Large intestine (tissue), 3 donors: ENCODE measurements around the gene SERPINA3. TPM values are rescaled to one million over a fixed set of nuclear protein-coding genes. Genes with fewer than 3 reads are reported as not detected.

Experiments
- DNase-seq, 2 donors: peaks; one replicate each; pipeline versions ENCODE4 v3.0.0 to v3.0.0-alpha.2; 2013
- H3K27ac ChIP-seq: one replicate; pipeline ENCODE4 v1.5.1; 2013; ENCODE audit warnings: low read length
- H3K27me3 ChIP-seq: 2 replicates; pipeline ENCODE4 v1.6.1; 2013; ENCODE audit warnings: low read length; ENCODE audit not compliant: control insufficient read depth, insufficient read depth
- H3K36me3 ChIP-seq: 2 replicates; pipeline ENCODE4 v1.6.1; 2013; ENCODE audit warnings: low read length; ENCODE audit not compliant: control insufficient read depth, insufficient read depth
- H3K4me1 ChIP-seq: one replicate; pipeline ENCODE4 v1.6.1; 2013; ENCODE audit warnings: low read length; ENCODE audit not compliant: control insufficient read depth, insufficient read depth
- H3K4me3 ChIP-seq: one replicate; pipeline ENCODE4 v1.5.1; 2013; ENCODE audit warnings: low read length
- H3K9me3 ChIP-seq: one replicate; pipeline ENCODE4 v1.6.1; 2013; ENCODE audit warnings: mild to moderate bottlenecking, low read depth, low read length, moderate library complexity; ENCODE audit not compliant: control insufficient read depth
- whole genome bisulfite sequencing: methylation state at CpG from one replicate; pipeline ENCODE4 v1.1.5; 2013; ENCODE audit warnings: low lambda C conversion rate; ENCODE audit not compliant: insufficient coverage; 5-methylcytosine and 5-hydroxymethylcytosine counted together
- polyA plus RNA-seq: library from polyadenylated mRNA; unstranded; fragments of 120-200 nt; gene quantifications from one replicate; pipeline ENCODE4 v1.2.1, GENCODE V29; 2013

The SERPINA3 gene
- polyA plus RNA-seq, 1 donor, result 0.51 TPM

- Histone ChIP-seq H3K4me3 (no peak overlapping the region), H3K4me1 (peaks cover 20% of the 10 kb centered on the region), H3K27ac (no peak overlapping the region), H3K36me3 (no peaks in the 10 kb centered on the region), H3K27me3 (no peaks in the 10 kb centered on the region), H3K9me3 (no peaks in the 10 kb centered on the region)
- no peak for DNase-seq
- WGBS, result no CpG with 5 or more reads among the region's 5 CpGs
These were observed 27.5 kb upstream of the SERPINA3 start for GRCh38 chr14:94584591-94585280.

GRCh38 chr14:94586635-94587034 is 25.6 kb upstream of the SERPINA3 start:
- Histone ChIP-seq H3K9me3 (no peaks in the 10 kb centered on the region), H3K4me1 (peaks cover 13% of the 10 kb centered on the region)
- no CpG with 5 or more reads among the region's 4 CpGs for WGBS

GRCh38 chr14:94588311-94588710 is 23.9 kb upstream of the SERPINA3 start:
- Histone ChIP-seq H3K4me1 (peaks cover 4% of the 10 kb centered on the region), H3K4me3 (no peak overlapping the region), H3K27ac (no peak overlapping the region), H3K36me3 (no peaks in the 10 kb centered on the region), H3K27me3 (no peaks in the 10 kb centered on the region), H3K9me3 (no peaks in the 10 kb centered on the region)
- DNase-seq, result peak; percentile 47 to 48
- 60% methylated on average over 1 of the region's 4 CpGs for WGBS

More at GRCh38 chr14:94586635-94587034, 25.6 kb upstream of the SERPINA3 start:
- no peak overlapping the region for H3K4me3 ChIP-seq
- H3K27ac ChIP-seq, result no peak overlapping the region
- DNase-seq, result no peak
- no peaks in the 10 kb centered on the region for H3K27me3 ChIP-seq
- no peaks in the 10 kb centered on the region for H3K36me3 ChIP-seq

GRCh38 chr14:94591073-94591472 is 21.1 kb upstream of the SERPINA3 start:
- Histone ChIP-seq H3K4me3 (no peak overlapping the region), H3K4me1 (peaks cover 21% of the 10 kb centered on the region), H3K27ac (no peak overlapping the region), H3K9me3 (no peaks in the 10 kb centered on the region), H3K36me3 (no peaks in the 10 kb centered on the region), H3K27me3 (no peaks in the 10 kb centered on the region)
- no peak for DNase-seq

GRCh38 chr14:94591871-94592270 is 20.3 kb upstream of the SERPINA3 start:
- Histone ChIP-seq H3K4me1 (peaks cover 21% of the 10 kb centered on the region), H3K9me3 (no peaks in the 10 kb centered on the region), H3K27me3 (no peaks in the 10 kb centered on the region), H3K4me3 (no peak overlapping the region), H3K27ac (no peak overlapping the region), H3K36me3 (no peaks in the 10 kb centered on the region)
- no CpG with 5 or more reads among the region's 8 CpGs for WGBS
- no peak for DNase-seq

- DNase-seq, result no peak
- Histone ChIP-seq H3K9me3 (no peaks in the 10 kb centered on the region), H3K36me3 (no peaks in the 10 kb centered on the region), H3K4me1 (peaks cover 23% of the 10 kb centered on the region), H3K27me3 (no peaks in the 10 kb centered on the region), H3K4me3 (no peak overlapping the region), H3K27ac (no peak overlapping the region)
These were observed 19.7 kb upstream of the SERPINA3 start for GRCh38 chr14:94592457-94592856.

GRCh38 chr14:94593376-94593748 is 18.8 kb upstream of the SERPINA3 start:
- Histone ChIP-seq H3K4me1 (peaks cover 32% of the 10 kb centered on the region), H3K9me3 (no peaks in the 10 kb centered on the region), H3K4me3 (no peak overlapping the region), H3K36me3 (no peaks in the 10 kb centered on the region), H3K27ac (peak overlapping the region; percentile 40), H3K27me3 (no peaks in the 10 kb centered on the region)
- no CpG with 5 or more reads among the region's 3 CpGs for WGBS
- DNase-seq, result peak in 1 of 2 donors; percentile 17

GRCh38 chr14:94593749-94594431 is 18.3 kb upstream of the SERPINA3 start:
- no peak overlapping the region for H3K4me3 ChIP-seq
- H3K36me3 ChIP-seq, result no peaks in the 10 kb centered on the region
- no peaks in the 10 kb centered on the region for H3K27me3 ChIP-seq
- DNase-seq, result peak; percentile 72 to 88
- WGBS, result no CpG with 5 or more reads among the region's 4 CpGs
- H3K4me1 ChIP-seq, result peaks cover 38% of the 10 kb centered on the region
- H3K9me3 ChIP-seq, result no peaks in the 10 kb centered on the region
- H3K27ac ChIP-seq, result peak overlapping the region; percentile 47

GRCh38 chr14:94594441-94594840 is 17.8 kb upstream of the SERPINA3 start:
- H3K27ac ChIP-seq, result peak overlapping the region; percentile 47
- no CpG with 5 or more reads among the region's 7 CpGs for whole genome bisulfite sequencing

GRCh38 chr14:94595912-94596311 is 16.3 kb upstream of the SERPINA3 start:
- no peak overlapping the region for H3K27ac ChIP-seq
- no peaks in the 10 kb centered on the region for H3K27me3 ChIP-seq
- H3K4me1 ChIP-seq, result peaks cover 55% of the 10 kb centered on the region
- no peak overlapping the region for H3K4me3 ChIP-seq
- DNase-seq, result no peak
- H3K36me3 ChIP-seq, result no peaks in the 10 kb centered on the region
- no CpG with 5 or more reads among the region's 2 CpGs for WGBS
- peaks cover 2% of the 10 kb centered on the region for H3K9me3 ChIP-seq

More at GRCh38 chr14:94594441-94594840, 17.8 kb upstream of the SERPINA3 start:
- no peaks in the 10 kb centered on the region for H3K9me3 ChIP-seq
- no peak for DNase-seq
- no peaks in the 10 kb centered on the region for H3K36me3 ChIP-seq
- H3K27me3 ChIP-seq, result no peaks in the 10 kb centered on the region
- H3K4me1 ChIP-seq, result peaks cover 41% of the 10 kb centered on the region
- H3K4me3 ChIP-seq, result no peak overlapping the region

- Histone ChIP-seq H3K27ac (no peak overlapping the region), H3K4me1 (peaks cover 57% of the 10 kb centered on the region), H3K4me3 (no peak overlapping the region), H3K36me3 (no peaks in the 10 kb centered on the region), H3K27me3 (no peaks in the 10 kb centered on the region), H3K9me3 (peaks cover 5% of the 10 kb centered on the region)
- DNase-seq, result no peak
- 100% methylated on average over 3 of the region's 9 CpGs for WGBS
These were observed 15.8 kb upstream of the SERPINA3 start for GRCh38 chr14:94596361-94596760.
